ENCODE results near the gene DNAJC16.
A peak's percentile ranks its signal among the peaks of the same experiment; 100 is the strongest.

The DNAJC16 gene

GRCh38 chr1:15542388-15543250 lies 16.0 kb downstream of the DNAJC16 start:
- no peak for DNase-seq

GRCh38 chr1:15543251-15543588 lies 16.6 kb downstream of the DNAJC16 start:
- DNase-seq: no peak

- DNase-seq: no peak
Measured at GRCh38 chr1:15543589-15544568, 17.2 kb downstream of the DNAJC16 start.

- DNase-seq: no peak
Measured at GRCh38 chr1:15546641-15547040, 20.0 kb downstream of the DNAJC16 start.

GRCh38 chr1:15550573-15550972 lies 23.9 kb downstream of the DNAJC16 start:
- DNase-seq: no peak

- no peak for DNase-seq
Measured at GRCh38 chr1:15557008-15557407, 30.4 kb downstream of the DNAJC16 start.

GRCh38 chr1:15557594-15557993 lies 30.9 kb downstream of the DNAJC16 start:
- no peak for DNase-seq

GRCh38 chr1:15558516-15558915 lies 31.9 kb downstream of the DNAJC16 start:
- no peak for DNase-seq

GRCh38 chr1:15559189-15559810 lies 32.7 kb downstream of the DNAJC16 start:
- no peak for DNase-seq

- DNase-seq: no peak
Measured at GRCh38 chr1:15568387-15569073, 41.9 kb downstream of the DNAJC16 start.

- DNase-seq: no peak
Measured at GRCh38 chr1:15570861-15571260, 44.2 kb downstream of the DNAJC16 start.

- no peak for DNase-seq
Measured at GRCh38 chr1:15571266-15571665, 44.6 kb downstream of the DNAJC16 start.

GRCh38 chr1:15573477-15573876 lies 46.8 kb downstream of the DNAJC16 start:
- no peak for DNase-seq

- no peak for DNase-seq
Measured at GRCh38 chr1:15574741-15575140, 48.1 kb downstream of the DNAJC16 start.

- DNase-seq: no peak
Measured at GRCh38 chr1:15575549-15576150, 49.0 kb downstream of the DNAJC16 start.

- no peak for DNase-seq
Measured at GRCh38 chr1:15577691-15578090, 51.0 kb downstream of the DNAJC16 start.

GRCh38 chr1:15578921-15579682 lies 52.5 kb downstream of the DNAJC16 start:
- DNase-seq: no peak

GRCh38 chr1:15579683-15580047 lies 53.0 kb downstream of the DNAJC16 start:
- DNase-seq: no peak

GRCh38 chr1:15583016-15583706 lies 56.5 kb downstream of the DNAJC16 start:
- no peak for DNase-seq

- DNase-seq: peak; percentile 25
Measured at GRCh38 chr1:15584489-15585363, 58.1 kb downstream of the DNAJC16 start, which contains the start of gene AGMAT. AGMAT (minus strand) TSS chr1:15585051; CDS start chr1:15584967, 84 bp downstream.
